GM11168 (cell line): ENCODE results near the gene B9D1.

Experiments
- in situ Hi-C: fragments of 300-500 bp; cut with MboI; formaldehyde crosslinking; loops from one replicate; pipeline ENCODE4 v1.12.0; 2022; ENCODE audit warnings: low sequenced_read_pairs; ENCODE audit not compliant: unreplicated experiment

The B9D1 gene, protein sequence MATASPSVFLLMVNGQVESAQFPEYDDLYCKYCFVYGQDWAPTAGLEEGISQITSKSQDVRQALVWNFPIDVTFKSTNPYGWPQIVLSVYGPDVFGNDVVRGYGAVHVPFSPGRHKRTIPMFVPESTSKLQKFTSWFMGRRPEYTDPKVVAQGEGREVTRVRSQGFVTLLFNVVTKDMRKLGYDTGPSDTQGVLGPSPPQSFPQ

DNA sequence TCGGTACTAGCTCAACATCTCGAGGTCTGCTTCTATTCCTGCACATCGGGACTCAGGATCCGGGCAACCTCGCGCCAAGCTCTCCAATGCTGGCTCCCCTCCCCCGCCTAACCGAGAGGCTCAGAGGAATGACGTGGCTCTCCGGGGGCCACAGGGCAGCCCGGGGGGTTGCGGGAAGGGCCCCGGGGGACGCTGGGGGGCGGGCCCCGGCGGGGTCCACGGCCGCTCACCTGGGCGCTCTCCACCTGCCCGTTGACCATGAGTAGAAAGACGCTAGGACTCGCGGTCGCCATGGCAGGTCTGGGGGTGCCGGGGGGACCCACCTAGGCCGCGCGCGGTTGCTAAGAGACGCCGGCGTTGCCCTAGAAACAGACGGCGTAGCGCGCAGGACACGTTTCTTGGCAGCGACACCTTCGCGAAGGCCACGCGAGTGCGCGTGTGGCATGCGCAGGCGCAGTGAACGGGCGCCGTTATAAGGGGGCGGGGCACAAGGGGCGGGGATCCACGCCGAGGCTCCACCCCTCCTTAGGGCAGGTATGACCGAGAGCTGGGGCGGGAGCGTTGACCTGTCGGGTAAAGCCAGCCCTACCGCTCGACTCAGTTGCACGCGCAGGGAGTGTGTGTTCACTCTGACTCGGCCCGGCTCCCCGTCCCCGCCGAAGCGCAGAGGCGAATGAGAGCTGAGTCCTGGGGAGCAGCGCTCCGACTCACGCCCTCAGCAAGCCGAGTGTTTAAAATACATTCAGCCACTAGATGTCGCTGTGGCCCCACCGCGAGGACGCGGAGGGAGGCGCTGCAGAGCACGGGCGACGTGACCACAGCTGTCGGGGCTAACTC lies at the start of gene B9D1:
TSS of gene B9D1 (minus strand) at position 447 of the 837 bp plus-strand sequence. CDS start at position 293, 154 bp downstream.
- in situ Hi-C loops = loop anchor here (5.0 to 25.0 kb wide), 2 partner anchors 85 to 400 kb away; no protein-coding TSS in a partner anchor

GRCh38 chr17:19411631-19412030 lies 49.1 kb upstream of the B9D1 start:
- in situ Hi-C loops = no loop called here

GRCh38 chr17:19410875-19411620 lies 48.5 kb upstream of the B9D1 start, which contains the start of gene RNF112:
RNF112 (plus strand) TSS chr17:19411232; CDS start chr17:19411409, 177 bp downstream.
- in situ Hi-C loops = no loop called here

GRCh38 chr17:19410091-19410490 lies 47.6 kb upstream of the B9D1 start:
- in situ Hi-C loops = no loop called here

DNA sequence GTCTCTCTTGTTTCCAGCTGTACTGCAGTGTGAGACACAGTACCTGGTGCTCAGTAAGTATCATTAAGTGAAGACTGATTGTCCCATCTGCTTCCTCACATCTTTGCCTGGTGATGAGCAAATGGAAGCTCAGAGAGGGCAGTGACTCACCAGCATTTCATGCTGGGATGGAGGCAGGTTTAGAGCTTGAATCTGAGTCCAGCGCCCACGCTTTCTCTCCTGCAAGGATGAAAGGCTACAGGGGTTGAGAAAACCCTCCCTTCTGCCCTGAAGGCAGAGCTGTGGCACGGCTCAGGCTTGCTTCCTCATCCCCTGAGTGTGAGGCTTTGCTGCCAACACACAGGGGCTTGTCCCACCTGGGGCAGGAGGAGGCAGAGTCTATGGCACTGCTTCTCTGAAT lies 47.0 kb upstream of the B9D1 start:
- in situ Hi-C loops = no loop called here

- in situ Hi-C loops = no loop called here
These were observed 46.5 kb upstream of the B9D1 start for GRCh38 chr17:19409066-19409465.

DNA sequence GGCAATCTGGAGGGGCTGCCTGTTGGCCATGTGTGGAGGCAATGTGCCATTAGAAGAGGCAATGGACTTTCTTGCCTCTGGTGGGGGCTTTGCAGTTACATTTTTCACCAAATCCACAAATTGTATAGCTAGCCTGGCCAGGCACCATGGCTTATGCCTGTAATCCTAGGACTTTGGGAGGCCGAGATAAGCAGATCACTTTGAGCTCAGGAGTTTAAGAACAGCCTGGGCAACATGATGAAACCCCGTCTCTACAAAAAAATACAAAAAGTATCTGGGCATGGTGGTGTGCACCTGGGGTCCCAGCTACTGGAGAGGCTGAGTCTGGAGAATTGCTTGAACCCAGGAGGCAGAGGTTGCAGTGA lies 45.8 kb upstream of the B9D1 start:
- in situ Hi-C loops = no loop called here

DNA sequence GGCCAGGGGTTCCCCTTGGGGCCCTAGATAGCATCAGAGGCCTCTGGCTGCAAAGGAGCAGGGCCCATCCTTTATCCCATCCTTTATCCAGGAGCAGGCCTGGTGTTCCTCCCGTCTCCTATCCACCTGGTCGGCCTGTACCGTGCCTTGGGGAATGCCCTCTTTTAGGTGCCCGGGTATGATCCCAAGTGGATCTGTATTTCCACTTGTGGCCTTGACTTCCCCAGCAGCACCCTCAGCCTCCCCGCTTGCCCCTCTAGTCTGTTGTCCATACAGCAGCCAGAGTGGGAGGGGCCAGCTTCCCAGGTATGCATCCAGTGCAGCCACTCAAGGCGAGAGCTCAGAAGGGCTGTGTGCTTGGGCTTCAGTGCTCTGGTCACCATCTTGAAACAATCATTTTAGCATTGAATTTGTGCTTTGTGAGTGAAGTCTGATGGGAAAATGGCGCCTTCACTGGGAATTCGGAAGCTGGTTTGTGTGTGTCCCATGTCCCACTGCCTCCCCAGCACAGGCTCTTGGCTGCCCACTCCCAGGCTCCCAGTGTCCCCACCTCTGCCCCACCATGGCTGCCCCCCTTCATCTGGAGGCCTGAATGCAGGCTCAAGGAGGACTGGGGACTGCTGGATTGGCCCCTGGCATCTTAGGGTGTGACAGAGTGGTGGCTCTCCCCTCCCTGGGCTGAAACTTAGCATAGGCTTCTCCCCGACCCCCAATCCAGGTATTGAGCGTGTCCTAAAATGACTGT lies 45.2 kb upstream of the B9D1 start:
- in situ Hi-C loops = no loop called here

GRCh38 chr17:19405114-19405513 lies 42.6 kb upstream of the B9D1 start:
- in situ Hi-C loops = no loop called here

- in situ Hi-C loops = no loop called here
These were observed 41.7 kb upstream of the B9D1 start for GRCh38 chr17:19404264-19404663.

DNA sequence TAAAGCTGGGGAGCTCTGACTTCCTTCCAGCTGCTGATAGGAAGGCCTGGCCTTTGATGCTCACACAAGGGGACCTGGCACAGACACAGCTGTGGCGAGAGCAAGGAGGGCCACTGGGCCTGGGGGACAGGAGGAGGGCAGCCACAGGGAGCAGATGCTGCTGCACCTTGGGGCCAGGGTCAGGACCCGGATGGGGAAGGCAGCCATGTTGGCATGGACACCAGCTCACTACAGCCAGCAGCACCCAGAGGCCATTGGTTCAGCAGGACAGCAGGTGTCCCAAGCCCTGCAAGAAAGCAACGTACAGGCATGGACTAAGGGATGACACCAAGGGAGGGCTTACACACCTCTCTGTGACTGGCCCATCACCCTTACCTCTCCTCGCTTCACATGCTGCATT lies 40.5 kb upstream of the B9D1 start:
- in situ Hi-C loops = no loop called here

GRCh38 chr17:19402171-19402570 lies 39.6 kb upstream of the B9D1 start:
- in situ Hi-C loops = no loop called here

DNA sequence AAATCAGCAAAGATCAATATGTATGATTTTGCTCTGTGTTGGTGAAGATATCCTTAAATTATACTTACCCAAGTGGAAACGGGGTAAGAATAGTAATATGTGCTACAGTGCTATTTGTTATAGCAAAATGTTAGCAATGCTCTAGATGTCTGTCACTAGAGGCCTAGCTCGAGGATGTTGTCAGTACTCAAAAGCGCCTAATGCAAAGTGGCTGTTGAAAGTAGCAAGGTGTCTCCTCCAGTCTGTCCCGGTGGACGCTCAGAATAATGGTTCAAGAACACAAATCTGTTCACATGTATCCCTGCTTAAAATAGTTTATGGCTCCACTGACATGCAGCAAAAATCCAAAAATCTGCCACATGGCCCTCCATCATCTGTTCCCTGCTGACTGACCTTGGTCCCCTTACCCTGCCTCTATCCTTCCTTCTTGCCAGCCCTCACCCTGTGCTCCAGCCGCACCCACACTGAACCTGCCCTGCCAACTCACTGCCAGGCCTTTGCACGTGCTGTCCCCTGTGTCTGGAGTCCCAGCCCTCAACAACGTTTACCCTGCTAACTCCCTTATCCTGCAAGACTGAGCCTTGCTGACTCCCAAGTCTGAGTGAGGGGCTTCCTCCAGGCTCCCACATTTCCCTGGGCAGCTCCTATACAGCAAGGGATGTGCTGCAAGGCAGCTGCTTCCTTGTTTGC lies 38.9 kb upstream of the B9D1 start:
- in situ Hi-C loops = no loop called here

DNA sequence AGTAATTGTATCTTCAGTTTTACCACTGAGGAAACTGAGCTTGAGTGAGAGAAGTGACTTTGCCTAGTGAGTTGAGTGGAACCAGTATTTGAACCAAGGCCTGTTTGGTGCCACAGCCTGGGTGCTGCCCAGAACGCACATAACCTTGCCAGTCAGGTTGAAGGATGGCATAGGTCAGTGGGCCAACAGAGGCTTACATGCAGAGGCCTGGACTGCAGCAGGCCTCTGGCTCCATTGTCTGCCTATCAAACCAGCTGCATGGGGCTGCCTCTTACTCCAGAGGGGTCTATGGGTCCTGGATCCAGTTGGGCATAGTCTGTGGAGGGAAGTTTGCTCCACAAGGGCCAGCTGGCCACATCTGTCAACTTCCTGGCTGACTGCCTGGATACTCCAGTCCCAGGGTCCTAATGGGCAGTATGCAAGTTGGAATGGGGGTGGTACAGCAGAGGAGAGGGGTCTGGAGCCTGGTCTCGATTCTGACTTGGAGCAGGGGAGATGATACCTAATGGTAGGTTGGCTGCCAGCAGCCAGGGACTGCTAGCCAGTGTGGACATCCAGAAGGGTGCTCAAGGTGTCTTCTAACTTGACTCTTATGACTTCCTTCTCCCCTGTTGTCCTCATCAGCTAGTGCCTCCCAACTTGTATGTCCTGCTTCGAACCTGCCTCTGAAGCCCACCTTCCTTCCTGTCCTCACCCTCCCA lies 37.4 kb upstream of the B9D1 start:
- in situ Hi-C loops = no loop called here

- in situ Hi-C loops = no loop called here
These were observed 36.0 kb upstream of the B9D1 start for GRCh38 chr17:19398301-19399181.

DNA sequence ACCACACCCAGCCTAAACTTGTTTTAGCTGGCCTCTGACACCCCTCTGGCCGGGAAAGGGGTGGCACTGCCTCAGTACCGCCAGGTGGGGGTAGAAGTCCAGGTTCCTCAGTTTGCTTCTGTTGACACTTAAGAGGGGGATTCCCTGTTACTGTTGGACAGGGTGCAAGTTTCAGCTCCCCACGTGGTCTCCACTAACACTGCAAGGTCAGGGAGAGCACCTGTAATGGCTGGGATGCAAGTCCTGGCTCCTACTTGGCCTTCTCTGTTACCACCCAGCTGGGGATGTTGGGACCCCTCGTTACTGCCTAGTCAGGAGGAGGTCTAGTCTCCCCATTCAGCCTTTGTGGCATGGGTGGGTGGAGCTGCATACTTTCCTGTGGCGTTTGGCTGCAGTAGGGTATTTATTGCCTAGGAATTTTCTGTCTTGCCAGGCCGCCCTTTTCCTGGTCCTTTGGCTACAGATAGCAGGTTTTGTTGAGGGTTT lies 35.1 kb upstream of the B9D1 start:
- in situ Hi-C loops = no loop called here

DNA sequence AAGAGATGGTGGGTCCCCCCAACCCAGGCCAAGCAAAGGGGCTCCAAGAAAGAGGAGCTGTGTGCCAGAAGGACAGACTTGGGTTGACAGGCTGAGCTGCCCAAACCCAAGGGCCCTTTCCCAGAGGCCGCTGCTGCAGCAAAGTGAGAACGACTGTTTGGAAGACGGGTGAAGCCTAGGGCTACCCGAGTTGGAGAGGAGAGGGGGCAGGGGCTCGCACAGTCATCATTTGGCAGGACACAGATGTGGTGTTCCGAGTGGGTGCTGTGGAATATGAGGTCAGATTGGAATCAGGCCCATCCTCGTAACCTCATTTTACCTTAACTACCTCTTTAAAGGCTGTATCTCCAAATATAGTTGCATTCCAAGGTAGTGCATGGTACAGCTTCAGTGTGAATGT lies 29.8 kb upstream of the B9D1 start:
- in situ Hi-C loops = no loop called here

GRCh38 chr17:19391432-19391831 lies 28.9 kb upstream of the B9D1 start:
- in situ Hi-C loops = no loop called here
